ENCODE measurements around the gene HOXB13.

Gene HOXB13

DNA sequence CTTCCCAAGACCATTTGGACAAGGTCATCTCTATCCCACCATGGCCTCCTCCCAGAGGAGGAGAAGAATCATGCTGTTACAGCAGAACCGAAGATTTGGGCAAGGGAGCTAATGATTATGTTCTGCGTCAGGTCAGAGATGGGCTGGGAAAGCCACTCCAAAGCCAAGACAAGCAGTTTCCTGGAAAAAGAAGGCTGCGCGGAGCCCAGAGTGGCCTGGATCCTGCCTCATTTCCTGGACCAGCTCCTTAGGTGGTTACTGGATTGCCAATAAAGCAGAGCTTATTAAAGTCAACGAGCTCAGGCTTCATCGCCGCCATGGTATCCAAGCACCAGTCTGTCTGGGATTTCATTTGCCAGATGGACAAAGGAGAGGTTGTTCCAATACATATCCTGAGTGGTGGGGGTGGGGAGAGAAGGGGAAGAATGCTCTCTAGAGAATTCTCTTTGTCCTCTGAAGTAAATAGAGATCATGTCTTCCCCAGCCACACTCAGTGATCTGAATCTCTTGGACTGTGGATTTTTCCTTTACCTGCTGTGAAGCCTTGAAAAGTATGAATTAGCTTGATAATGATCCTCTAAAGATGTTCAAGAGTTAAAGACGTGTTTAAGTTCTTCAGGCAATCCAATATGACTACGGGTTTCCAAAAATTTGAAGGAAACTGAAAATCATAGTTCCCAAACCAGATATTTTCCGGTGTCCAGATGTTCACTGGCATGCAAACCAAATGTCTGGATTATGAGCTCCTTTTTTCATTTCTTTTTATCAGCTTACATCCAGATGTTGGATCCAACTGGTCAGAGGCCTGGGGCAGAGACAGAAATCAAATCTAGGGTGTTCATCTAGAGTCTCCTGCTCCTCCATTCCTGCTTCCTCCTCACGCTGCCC is 23.9 kb downstream of the HOXB13 start:
- no peak for DNase-seq (ENCODE audit: low read depth)

GRCh38 chr17:48701864-48702532 is 26.6 kb downstream of the HOXB13 start:
- DNase-seq (ENCODE audit: low read depth): no peak

DNA sequence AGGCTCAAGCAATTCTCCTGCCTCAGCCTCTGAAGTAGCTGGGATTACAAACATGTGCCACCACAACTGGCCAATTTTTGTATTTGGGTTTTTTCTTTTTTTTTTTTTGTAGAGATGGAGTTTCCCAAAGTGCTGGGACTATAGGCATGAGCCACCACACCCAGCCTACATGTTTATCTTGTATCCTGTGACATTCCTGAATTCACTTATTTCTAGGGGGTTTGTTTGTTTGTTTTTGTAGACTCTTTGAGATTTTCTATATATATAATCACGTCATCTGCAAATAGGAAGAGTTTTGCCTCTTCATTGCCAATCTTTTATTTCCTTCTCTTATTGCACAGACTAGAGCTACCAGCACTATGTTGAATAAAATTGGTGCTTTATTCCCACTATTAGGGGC is 35.4 kb downstream of the HOXB13 start:
- DNase-seq (ENCODE audit: low read depth): no peak

- DNase-seq (ENCODE audit: low read depth): no peak
Observed at GRCh38 chr17:48692049-48692448, 36.5 kb downstream of the HOXB13 start.

DNA sequence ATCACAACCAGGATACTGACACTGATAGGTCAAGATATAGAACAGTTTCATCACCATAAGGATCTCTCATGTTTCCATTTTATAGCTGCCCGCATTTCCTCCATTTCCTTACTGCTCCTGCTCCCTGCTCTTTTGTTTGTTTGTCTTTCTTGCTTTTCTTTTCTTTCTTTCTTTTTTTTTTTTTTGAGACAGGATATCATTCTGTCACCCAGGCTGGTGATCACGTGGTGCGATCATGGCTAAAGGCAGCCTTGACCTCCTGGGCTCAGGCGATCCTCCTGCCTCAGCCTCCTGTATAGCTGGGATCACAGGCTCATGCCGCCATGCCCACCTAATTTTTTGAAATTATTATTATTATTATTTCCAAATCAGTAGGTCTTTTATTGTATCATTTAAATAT is 37.9 kb downstream of the HOXB13 start:
- no peak for DNase-seq (ENCODE audit: low read depth)

DNA sequence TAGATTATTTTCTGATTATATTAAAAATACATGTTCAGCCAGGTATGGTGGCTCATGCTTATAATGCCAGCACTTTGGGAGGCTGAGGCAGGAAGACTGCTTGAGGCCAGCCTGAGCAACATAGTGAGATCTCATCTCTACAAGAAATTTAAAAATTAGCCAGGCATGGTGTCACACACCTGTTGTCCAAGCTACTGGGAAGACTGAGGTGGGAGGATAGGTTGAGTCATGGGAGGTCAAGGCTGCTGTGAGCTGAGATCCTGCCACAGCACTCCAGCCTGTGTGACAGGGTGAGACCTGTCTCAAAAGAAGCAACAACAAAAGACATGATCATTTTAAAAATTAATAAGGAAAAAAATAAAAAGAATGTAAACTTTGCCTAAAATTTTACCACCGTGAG is 46.9 kb downstream of the HOXB13 start:
- DNase-seq (ENCODE audit: low read depth): no peak

- no peak for DNase-seq (ENCODE audit: low read depth)
Observed at GRCh38 chr17:48679385-48680096, 49.0 kb downstream of the HOXB13 start.

- DNase-seq (ENCODE audit: low read depth): peak; percentile 62
Observed at GRCh38 chr17:48678141-48678971, 50.2 kb downstream of the HOXB13 start.

DNA sequence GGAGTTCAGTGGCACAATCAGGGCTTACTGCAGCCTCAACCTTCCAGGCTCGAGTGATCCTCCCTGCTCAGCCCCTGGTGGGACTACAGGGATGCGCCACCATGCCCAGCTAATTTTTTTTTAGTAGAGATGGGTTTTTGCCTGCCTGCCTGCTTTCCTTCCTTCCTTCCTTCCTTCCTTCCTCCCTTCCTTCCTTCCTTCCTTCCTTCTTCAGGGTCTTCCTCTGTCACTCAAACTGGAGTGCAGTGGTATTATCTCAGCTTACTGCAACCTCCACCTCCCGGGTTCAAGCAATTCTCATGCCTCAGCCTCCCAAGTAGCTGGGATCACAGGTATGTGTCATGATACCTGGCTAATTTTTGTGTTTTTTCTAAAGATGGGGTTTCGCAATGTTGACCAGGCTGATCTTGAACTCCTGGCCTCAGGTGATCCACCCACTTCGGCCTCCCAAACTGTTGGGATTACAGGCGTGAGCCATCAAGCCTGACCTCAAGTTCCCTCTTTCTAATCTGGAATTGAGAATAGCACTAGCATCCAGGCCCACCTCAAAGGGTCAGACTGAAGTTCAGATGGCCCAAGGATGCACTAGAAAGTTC is 51.5 kb downstream of the HOXB13 start:
- no peak for DNase-seq (ENCODE audit: low read depth)
